SW480 (cell line): ENCODE data around the gene BTBD7.
"Not testable (repeated sequence)": the region's sequence is repeated elsewhere in the genome, so short reads cannot be mapped to it uniquely, and the experiment has no call there.

Experiments
- DNase-seq: peaks from one replicate; pipeline ENCODE4 v3.0.0-alpha.2; 2016; ENCODE audit warnings: low spot score

BTBD7 gene

GRCh38 chr14:93245764-93246420 is 86.9 kb downstream of the BTBD7 start:
- DNase-seq = no peak

DNA sequence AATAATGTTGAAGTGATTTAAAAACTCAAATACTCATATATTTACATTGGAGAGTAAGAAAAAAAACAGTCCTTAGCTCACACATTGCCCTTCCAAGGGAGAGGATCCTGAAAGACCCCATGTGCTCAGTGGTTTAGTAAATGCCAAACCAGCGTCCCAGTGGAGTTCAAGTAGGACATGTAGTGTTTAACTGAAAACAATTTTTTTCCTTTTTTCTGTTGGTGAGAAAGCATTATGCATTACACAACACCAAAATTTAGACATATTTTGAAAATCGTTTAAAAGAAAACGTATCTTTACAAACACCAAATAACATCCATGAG is 92.2 kb downstream of the BTBD7 start:
- DNase-seq = no peak

- peak; percentile 35 for DNase-seq
Observed at GRCh38 chr14:93239869-93240677, 92.8 kb downstream of the BTBD7 start.

- no peak for DNase-seq
Observed at GRCh38 chr14:93234798-93235197, 98.0 kb downstream of the BTBD7 start.

GRCh38 chr14:93233078-93233477 is 99.8 kb downstream of the BTBD7 start:
- DNase-seq = not testable (repeated sequence)

DNA sequence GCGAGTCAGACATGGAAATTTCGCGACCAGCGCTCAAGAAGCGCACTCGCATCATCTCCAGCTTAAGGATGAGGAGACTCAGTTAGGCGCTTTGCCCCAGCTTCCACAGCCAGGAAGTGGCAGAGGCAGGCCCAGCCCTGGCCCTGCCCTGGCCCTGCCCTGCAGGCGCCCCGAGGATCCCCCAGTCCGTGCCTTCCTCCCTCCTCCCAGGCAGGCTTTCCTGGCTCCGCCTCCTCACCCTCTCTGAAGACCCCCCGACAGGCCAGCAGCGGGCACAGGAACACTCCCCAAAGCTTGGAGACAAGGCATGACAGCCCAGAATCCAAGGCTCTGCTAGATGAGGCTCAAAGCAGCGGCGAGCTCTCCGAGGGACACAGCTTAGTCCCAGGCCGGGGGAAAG is 100.7 kb downstream of the BTBD7 start:
- no peak for DNase-seq

DNA sequence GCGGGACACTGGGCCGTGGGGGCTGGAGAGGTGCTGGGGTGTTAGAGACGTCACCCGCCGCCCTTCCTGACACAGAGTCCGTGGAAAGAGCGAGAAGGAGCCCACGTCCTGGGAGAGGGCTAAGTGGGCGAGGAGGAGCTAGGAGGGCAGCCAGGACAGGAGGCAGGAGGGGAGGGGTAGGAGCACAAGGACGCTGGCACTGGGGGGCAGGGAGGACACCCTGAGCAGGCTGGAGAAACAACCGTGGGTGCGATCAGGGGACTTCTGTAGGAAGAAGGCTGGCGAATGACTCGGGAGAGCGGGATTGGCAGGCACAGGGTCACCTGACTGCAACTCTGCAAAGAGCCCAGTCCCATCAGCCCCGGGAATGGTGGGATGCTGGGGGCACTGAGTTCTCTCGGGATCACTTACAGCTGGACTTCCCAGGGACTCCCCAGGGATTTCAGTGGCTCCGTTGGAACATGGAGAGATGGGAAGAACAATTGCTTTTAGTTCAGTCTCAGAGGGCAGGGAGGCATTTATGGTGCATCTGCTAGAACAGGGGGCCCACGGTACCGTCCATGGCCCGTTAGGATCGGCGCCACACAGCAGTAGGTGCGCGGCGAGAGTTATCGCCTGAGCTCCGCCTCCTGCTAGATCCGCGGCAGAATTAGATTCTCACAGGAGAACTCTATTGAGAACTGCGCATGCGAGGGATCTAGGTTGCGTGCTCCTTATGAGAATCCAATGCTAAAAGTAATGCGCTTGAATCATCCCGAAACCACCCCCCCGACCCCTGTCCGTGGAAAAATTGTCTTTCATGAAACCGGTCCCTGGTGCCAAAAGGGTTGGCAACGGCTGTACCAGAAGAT is 101.5 kb downstream of the BTBD7 start:
- DNase-seq = no peak

DNA sequence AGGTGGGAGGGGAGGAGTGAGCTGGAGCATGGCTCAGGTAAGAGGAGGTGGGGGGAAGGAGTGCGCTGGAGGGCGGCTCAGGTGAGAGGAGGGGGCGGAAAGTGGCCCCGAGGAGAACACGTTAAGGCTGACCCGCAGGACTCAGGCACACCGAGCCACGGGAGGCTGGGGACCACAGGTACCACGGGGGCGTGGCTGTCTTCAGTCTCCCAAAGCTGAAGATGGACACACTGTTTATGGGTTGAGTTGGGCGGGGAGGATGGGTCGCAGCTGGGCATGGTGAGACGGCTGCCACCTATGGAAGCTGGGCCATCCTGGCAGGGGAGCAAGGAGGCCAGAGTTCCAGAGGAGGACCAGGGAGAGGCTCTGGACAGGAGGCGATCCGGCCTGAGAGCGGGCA is 102.3 kb downstream of the BTBD7 start:
- no peak for DNase-seq

- no peak for DNase-seq
Observed at GRCh38 chr14:93228550-93228949, 104.3 kb downstream of the BTBD7 start.

- no peak for DNase-seq
Observed at GRCh38 chr14:93223565-93223964, 109.3 kb downstream of the BTBD7 start.

DNA sequence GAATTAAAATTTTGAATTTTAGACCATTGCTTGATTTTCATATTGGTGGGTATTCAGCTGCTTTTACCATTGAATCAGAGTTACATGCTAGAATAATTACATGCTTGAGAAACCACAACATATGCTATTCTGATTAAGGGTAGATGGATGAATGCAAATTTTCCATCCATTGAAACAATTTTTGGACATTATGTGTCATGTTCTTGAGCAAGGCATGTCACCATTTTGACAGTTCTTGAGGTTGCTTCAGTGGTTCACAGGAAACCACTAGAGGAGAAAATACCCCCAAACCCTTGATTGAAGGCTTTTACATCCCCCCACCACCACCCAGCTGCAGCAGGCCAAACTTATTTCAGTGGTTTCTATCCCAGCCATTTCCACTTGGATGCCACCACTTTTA is 112.3 kb downstream of the BTBD7 start:
- no peak for DNase-seq

GRCh38 chr14:93219103-93219726 is 113.6 kb downstream of the BTBD7 start:
- peak; percentile 70 for DNase-seq

GRCh38 chr14:93214598-93214997 is 118.2 kb downstream of the BTBD7 start:
- DNase-seq = no peak

- DNase-seq = no peak
Observed at GRCh38 chr14:93212432-93212831, 120.4 kb downstream of the BTBD7 start.

DNA sequence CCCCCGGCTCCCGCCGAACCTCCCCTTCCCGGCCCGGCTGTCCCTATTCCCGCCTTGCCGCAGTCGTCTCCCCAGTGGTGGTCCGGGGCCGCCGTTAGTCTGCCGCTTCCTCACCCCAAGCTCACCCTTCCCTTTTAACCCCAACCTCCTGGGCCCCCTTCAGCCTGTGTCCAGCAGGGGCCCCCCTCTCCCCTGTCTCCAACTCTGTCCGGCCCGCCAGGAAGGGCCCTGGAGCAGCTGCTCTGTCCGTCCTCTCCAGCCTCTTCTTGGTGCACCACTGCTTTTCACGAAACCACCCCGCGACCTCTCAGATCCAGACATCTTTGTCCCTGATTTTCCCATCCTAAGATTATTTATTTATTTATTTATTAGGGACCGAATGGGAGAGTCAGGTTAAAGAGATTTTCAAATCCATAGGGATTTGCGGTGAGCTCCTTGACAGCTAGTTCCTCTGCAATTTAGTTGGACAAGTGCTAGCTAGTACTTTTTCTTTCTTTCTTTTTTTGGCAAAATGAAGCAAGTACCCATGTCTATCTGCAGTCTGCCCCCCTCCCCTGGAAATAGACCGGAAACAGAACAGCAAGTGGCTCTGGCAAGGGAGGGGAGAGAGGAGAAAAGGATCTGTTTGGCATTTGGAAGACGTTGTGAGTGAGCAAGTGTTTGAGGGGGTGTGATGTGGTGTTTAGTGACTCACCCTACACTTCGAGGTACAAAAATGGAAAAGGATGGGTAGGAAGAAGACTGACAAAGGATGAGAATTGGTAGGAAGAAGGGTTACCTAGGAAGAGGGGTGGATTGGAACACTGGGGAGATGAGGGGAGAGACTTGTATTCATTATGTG is 125.1 kb downstream of the BTBD7 start:
- peak; percentile 66 for DNase-seq

DNA sequence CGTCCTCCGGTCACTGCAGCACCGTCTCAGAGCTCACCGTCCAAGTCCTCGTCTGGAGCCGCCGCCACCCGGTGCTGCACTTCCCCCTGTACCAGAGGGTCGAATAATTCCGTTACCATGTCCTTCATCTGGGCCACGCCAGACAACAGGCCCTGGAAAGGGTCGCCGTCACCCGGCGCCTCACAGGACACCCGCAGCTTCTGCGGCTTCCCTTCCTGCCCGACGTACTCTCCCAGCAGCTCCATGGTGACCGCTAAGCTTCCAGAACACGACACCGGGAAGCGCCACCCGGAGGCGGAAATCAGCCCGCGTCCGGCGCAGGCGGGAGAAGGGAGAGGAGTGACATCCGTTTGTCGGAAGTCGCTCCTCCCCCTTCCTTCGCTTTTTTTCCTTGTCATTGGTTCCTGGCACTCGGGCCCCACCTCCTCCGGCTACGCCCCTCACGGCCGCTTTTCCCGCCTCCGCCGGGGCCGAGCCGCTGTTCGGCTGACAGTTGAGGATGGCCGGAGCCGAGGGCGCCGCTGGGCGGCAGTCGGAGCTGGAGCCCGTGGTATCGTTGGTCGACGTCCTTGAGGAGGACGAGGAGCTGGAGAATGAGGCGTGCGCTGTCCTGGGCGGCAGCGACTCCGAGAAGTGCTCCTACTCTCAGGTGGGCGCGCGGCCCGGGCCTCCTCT is 125.9 kb downstream of the BTBD7 start, which contains the start of the genes GON7 and UBR7:
Gene GON7, minus strand, starts transcription at position 273 of the 675 bp plus-strand sequence. Its CDS starts 28 bp downstream, at position 245.
Gene UBR7, plus strand, starts transcription at position 464 of the 675 bp plus-strand sequence. Its CDS starts 36 bp downstream, at position 500.
- DNase-seq = peak; percentile 98

DNA sequence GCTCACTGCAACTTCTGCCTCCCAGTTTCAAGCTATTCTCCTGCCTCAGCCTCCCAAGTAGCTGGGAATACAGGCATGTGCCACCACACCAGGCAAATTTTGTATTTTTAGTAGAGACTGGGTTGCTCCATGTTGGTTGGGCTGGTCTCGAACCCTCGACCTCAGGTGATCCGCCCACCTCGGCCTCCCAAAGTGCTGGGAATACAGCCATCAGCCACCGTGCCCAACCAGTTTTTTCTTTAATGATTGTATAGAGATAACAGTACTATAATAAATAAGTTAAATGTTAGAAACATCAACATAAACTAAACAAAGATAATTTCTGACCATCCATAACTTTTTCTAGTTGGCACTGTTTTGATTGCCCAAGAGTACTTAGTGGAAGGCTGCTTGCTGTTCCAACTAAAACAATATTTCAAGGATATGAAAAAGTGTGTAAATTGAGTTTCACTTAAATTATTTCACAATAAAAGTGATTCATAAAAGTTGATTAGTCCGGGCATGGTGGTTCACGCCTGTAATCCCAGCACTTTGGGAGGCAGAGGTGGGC is 131.6 kb downstream of the BTBD7 start:
- DNase-seq = no peak

- no peak for DNase-seq
Observed at GRCh38 chr14:93200553-93200952, 132.3 kb downstream of the BTBD7 start.

GRCh38 chr14:93199031-93199430 is 133.8 kb downstream of the BTBD7 start:
- no peak for DNase-seq

DNA sequence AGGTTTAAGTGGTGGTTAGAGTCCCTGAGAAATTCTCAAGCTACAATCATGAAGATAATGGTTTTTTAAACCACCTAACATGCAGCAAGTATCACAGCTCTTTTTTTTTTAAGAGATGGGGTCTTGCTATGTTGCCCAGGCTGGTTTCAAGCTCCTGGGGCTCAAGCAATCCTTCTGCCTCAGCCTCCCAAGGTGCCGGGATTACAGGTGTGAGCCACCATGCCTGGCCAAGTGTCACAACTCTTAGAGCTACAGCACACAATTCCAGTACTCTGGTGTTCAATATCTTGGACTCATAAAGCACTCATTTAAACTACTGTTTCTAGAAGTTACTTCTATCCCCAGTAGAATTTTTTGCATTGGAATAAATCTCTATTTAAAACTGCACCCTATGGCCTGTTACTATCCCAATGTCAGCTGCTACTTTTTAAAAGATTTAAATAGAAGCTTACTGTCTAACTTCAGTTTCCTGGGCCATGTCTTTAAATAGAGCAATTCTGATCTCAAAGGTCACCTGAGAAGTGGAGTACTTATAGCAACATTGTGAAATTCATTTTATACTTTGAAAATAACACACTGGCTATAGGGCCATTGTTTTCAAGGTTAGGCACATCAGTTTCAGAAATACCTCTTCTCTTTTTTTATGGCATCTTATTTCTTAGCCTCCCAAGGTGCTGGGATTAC is 137.4 kb downstream of the BTBD7 start:
- no peak for DNase-seq
